HL-60 (cell line): ENCODE data around the gene HIP1.

Experiments used
- POLR2AphosphoS5 ChIP-seq: IDR thresholded peaks from 2 replicates; pipeline ENCODE4 v1.6.1; 2012; ENCODE audit warnings: low read depth
- TF ChIP-seq, protein P1 (sequence below): IDR thresholded peaks from one replicate; pipeline ENCODE4 v1.5.1; 2011; ENCODE audit warnings: low read length, control low read depth, inconsistent platforms; ENCODE audit not compliant: insufficient read depth

DNA sequence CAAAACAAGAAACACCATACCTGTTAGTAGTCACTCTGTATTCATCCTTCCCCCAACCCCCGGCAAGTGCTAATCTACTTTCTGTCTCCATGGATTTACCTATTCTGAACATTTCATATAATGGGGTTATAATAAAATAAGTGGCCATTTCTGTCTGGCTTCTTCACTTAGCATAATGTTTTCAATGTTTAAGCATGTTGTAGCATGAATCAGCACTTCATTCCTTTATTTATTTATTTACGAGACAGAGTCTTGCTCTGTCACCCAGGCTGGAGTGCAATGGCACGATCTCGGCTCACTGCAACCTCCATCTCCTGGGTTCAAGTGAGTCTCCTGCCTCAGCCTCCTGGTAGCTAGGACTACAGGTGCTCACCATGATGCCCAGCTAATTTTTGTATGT is 69.2 kb downstream of the HIP1 start:
- TF ChIP-seq, protein P1, sequence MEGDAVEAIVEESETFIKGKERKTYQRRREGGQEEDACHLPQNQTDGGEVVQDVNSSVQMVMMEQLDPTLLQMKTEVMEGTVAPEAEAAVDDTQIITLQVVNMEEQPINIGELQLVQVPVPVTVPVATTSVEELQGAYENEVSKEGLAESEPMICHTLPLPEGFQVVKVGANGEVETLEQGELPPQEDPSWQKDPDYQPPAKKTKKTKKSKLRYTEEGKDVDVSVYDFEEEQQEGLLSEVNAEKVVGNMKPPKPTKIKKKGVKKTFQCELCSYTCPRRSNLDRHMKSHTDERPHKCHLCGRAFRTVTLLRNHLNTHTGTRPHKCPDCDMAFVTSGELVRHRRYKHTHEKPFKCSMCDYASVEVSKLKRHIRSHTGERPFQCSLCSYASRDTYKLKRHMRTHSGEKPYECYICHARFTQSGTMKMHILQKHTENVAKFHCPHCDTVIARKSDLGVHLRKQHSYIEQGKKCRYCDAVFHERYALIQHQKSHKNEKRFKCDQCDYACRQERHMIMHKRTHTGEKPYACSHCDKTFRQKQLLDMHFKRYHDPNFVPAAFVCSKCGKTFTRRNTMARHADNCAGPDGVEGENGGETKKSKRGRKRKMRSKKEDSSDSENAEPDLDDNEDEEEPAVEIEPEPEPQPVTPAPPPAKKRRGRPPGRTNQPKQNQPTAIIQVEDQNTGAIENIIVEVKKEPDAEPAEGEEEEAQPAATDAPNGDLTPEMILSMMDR, result no peak
- no peak for TF ChIP-seq POLR2AphosphoS5
